Sciatic nerve (tissue), 2 donors: Measurements from ENCODE around the gene TGM3. TPM values are rescaled to one million over a fixed set of nuclear protein-coding genes. Genes with fewer than 3 reads are reported as not detected.

ENCODE experiments used
- ATAC-seq: fragments of 200-7000 bp; cut with Tn5 transposase; one replicate; pipeline ENCODE4 v1.9.1; 2020; ENCODE audit warnings: mild to moderate bottlenecking, moderate library complexity
- DNase-seq: peaks from one replicate; pipeline ENCODE4 v3.0.0-alpha.2; 2020; ENCODE audit warnings: low spot score
- intact Hi-C: fragments of 100-400 bp; cut with DNase I; formaldehyde crosslinking; loops from one replicate; pipeline ENCODE4 v1.14.2; 2022
- total RNA-seq: library from RNA; stranded (reverse); fragmentation: NEBNext Ultra II Directional; extraction: Animal tissue kit (Norgen Biotek cat#: 25700); gene quantifications from one replicate; pipeline ENCODE4 v1.2.1, GENCODE V29; 2021
- donor health status: DM: no; HTN: no; CAD: no.
- donor health status: DM: no; HTN: no; CAD: no.

The TGM3 gene
- total RNA-seq, 1 donor from 2014 or later = not detected

DNA sequence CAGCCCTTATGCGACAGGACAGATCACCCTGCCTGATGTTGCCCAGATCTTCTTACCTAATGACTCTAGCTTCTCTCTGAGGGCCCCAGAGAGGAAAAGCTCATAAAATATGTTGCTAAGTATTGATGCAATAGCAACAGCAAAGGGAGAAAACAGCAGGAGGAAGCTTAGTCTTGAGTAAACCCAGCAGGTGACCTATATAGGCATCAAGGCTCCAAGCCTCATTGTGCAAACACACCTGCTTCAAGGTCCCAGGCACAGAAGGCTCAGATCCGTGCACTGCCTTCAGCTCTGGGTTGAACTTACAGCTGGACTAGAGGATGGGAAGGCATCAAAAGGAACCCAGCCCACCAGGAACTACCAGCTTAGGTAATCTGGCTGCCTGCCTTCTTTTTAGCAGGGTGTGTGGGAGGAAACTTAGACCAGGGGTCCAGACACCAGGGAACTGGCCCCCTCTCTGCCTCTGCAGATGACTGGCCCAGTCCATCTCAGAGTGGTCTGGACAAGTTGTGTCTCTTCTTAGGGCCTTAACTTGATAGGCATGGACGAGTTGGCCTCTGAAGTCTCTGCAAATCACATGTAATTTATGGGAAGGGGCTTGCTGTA, 34.4 kb downstream of the TGM3 start:
- ATAC-seq (no peak), DNase-seq (no peak)
- intact Hi-C loops = no loop called here

DNA sequence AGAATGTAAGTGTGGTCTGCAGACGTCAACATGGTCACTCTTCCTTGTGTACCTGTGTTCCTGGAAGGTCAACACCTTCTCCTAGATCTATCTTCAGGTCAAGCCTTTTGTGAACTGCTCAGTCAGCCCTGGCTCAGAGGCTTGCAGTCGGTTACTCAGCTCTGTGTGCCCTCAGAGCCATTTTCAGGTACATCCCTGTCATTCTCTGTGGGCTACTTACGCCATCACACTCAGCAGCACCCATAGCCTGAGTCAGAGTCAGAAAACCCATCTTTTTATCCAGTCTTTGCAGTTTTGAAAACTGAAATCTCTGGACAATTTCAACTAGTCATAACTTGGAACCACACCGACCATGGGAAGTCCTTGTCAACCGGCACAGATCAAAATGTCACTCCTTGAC, 35.3 kb downstream of the TGM3 start:
- intact Hi-C loops = no loop called here
- no peak for DNase-seq
- no peak for ATAC-seq

DNA sequence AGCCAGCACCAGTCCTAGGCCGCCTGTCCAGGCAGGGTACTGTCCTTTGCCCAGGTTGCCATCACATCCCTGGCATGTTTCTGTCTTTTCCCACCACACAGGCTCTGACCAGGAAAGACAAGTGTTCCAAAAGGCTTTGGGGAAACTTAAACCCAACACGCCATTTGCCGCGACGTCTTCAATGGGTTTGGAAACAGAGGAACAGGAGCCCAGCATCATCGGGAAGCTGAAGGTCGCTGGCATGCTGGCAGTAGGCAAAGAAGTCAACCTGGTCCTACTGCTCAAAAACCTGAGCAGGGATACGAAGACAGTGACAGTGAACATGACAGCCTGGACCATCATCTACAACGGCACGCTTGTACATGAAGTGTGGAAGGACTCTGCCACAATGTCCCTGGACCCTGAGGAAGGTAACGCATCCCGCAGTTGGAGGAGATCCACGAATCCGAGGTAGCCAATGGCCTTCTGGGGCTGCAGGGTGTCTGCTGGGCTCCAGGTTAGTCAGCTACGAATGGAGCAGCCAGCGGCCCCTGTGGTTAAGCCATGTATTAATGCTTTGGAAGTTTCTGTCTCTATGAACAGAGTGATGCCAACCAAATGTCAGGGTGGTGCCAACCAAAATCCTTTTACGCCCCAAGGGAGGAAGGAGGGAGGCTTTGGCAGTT, 36.2 kb downstream of the TGM3 start:
- ATAC-seq (no peak), DNase-seq (no peak)

DNA sequence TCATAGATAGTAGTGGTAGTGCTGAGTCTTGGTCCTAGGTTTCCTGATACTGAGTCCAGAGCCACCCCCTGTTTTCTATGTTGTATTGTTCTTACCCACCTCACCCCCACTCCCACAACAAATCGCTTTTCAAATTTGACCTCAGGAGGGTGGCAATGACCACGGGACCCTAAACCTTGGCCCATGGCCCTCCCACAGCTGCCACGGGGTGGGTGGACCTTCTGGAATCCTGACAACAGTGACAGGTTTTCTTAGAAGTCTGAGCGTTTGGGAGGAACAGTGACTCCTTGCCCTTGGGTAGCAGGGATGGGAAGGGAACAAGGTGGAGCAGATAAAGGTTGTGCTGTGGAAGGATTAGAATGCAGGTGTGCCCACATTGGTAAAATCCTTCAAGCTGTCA, 36.9 kb downstream of the TGM3 start:
- intact Hi-C loops = no loop called here
- DNase-seq (no peak), ATAC-seq (no peak)

More for the DNA sequence above, 36.2 kb downstream of the TGM3 start:
- intact Hi-C loops = no loop called here

DNA sequence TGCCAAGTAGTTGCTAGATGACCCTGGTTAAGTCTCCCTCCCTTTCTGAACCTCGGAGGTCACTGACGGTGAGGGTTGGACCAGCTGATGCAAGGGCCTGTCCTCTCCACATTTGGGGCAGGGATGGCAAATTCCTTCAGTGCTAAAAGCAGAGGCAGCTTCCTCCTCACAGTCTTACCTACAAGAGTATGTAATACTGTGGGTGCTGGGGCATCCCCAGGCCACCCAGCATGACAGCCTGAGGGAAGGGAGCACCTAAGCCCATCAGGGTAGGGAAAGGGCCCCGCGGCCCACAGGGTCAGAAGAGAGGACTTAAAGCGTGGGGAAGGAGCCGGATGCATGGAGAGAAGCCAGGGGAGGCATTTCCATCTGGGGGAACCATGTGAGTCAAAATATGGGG, 38.0 kb downstream of the TGM3 start:
- intact Hi-C loops = no loop called here
- DNase-seq = no peak
- no peak for ATAC-seq

DNA sequence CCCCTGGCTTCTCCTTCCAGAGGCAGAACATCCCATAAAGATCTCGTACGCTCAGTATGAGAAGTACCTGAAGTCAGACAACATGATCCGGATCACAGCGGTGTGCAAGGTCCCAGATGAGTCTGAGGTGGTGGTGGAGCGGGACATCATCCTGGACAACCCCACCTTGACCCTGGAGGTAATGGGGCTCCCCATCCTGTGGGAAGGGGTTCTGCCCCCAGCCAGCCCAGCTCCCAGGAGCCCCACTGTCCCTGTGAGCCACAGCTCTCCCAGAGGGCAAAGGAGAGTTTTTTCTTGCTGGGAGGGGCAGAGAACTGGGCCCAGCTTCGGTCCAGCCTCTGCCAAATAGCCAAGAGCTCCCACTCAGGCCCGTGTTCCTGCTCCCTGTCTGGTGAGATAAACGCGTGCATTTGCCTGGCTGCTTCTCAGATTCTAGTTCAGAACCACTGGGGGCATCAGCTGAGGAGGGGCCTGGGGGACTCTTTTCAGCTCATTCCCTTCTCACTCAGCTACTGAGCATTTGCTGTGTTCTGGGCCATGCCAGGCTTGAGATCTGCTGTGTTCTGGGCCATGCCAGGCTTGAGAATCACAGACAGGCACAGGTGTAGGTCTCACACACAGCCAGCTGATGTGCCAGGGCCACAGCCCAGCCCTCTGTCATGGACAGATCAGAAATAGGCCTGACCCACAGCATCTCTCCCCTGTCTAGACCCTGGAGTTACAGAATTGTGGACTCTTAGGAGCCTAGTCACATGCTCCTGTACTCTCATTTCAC, 39.5 kb downstream of the TGM3 start:
- ATAC-seq = no peak
- intact Hi-C loops = no loop called here
- no peak for DNase-seq

DNA sequence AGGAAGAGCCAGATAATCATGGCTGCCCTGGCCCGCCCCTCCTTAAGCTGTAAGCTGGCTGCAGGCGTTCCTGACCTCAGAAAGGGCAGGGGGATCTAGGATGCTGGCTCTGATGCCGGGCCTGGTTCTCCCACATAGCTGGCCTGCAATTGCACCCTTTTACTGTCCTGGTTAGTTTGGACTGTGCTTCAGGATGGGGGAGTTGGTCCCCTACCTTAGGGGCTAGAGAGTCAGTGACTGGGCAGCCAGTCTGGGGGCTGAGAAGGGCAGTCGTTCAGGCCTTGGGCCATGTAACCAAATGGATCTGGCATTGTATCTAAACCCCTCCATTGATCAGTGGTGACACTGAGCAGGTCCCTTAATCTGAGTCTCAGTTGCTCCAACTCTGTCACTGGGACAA, 40.7 kb downstream of the TGM3 start:
- ATAC-seq (no peak), DNase-seq (no peak)
- intact Hi-C loops = no loop called here

DNA sequence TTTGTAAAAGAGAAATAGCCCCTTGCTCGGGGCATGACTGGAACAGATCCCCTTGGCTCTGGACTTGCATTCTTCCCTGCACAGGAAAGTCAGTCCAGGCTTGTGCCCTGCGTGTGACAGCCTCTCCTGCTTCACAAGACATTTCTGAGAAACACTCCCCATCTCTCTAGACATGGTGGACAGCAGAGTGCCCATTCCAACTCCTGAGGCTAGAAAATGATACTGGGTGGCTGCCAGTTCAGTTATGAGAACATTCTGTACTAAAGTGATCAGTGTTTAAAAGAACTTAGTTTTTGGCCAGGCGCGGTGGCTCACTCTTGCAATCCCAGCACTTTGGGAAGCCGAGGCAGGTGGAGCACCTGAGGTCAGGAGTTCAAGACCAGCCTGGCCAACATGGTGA, 41.3 kb downstream of the TGM3 start:
- DNase-seq (no peak), ATAC-seq (no peak)
- intact Hi-C loops = no loop called here

DNA sequence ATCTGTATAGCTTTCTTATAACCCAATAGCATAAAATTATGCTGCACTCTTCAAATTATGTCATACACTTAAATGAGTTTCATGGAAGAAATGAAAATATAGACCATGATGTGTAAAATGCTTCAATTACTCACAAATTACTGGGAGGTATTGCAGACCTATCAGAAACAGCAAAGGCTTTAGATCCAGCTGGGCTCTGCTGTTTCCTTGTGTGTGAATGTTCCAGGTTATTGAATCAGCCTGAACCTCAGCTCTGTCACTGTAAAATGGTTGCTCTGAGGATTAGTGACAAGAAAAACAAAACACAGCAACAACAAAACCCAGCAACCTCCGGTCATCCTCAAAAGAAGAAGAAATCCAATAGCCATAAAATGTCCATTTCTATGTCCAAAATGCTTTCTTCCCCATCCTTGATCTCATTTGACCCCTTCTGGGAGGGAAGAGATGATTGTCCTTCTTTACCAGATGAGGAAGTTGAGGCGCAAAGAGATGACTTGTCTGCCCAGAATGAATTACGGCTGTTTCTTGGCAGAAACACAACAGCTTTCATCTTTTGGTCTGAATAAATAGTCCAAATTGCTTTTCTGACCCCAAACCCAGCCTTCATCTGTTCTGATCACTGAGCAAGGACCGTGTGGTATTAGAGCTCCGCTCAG, 42.7 kb downstream of the TGM3 start:
- ATAC-seq (no peak), DNase-seq (no peak)
- intact Hi-C loops = no loop called here

DNA sequence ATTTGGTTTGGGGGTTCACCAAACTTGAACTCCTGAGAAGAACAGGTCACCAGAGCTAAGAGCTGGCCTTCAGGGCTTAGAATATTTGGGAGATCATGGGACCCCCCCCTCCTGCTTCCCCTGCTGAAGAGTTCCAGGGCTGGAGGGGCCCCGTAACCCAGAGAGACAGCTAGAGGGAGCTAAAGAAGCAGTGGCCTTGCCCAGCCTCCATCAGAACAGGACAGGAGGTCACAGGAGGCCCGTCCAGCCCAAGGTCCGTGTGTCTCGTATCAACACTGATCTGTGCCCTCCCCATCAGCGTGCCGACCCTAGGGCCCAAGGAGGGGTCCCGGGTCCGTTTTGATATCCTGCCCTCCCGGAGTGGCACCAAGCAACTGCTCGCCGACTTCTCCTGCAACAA, 44.3 kb downstream of the TGM3 start:
- DNase-seq (no peak), ATAC-seq (no peak)
- intact Hi-C loops = no loop called here

DNA sequence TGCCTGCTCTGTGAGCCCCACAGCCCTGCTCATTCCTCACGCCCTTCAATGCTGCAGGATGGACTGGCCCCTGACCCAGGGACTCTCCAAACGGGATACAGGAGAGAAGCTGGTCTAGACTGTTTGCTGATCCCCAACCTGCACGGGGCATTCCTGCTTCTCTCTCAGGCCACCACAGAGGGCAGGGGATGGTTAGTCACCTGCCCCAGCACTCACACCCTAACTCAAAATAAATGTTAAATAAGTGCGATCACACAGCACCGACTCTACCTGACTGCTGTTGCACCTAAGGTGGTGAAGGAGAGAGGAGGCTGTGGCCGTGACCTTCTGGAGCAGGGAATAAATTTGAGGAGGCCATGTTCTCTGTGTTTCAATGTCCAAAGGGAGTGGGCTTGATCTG, 45.0 kb downstream of the TGM3 start:
- intact Hi-C loops = no loop called here
- ATAC-seq (no peak), DNase-seq (no peak)

DNA sequence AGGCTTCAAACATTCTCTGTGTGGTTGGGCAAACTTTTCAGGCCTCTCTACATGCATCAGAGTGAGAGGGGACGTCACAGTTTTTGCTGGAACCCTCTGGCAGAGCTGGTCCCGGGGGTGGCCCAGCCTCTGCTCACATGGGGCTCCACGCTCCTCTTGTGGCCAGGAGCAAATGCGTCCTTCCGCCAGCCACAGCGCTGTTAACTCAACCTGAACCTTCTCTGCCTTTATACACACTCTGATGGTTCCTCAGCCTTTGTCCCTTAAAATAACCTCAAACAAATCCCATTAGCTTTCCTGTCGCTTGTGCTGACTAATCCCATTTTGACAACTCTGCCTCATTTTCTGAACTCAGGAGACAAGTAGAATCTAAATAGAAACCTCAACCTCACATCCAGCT, 45.5 kb downstream of the TGM3 start:
- no peak for DNase-seq
- intact Hi-C loops = no loop called here
- ATAC-seq = no peak

DNA sequence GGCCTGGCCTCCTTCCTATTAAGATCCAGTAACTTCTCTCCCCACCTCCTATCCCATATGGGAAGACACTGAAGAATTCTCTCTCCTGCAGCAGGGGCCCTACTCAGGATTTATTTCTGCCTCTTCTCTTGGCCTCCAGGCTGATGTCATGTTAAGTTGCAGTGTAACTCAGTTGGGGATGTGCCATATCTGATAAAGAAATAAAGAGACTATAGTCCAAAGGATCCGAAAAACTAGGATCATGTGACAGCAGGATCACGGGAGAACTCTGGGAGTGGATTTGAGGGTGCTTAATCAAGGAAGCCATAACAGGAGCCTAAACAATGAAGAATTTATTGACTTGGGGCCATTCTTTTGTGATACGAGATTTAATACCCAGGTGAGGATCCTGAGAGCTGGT, 46.4 kb downstream of the TGM3 start:
- DNase-seq = no peak
- ATAC-seq = no peak

DNA sequence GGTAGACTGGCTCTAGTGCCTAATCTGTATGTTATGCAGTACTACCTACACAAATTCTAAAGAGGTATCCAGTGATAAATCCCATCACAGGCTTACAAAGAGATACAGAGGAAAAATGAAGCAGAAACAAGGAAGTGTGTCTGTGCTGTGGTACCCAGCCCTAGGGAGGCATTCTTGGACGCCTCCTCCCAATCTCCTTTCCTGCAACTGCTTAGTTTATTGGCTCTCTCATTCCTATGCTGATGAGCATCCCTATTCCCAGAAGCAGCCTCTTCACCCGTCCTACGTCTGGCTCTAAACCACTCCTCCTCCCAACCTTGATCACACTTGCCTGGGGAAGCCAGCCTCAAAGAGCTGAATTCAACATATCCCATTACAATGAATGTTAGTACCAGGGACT, 50.4 kb downstream of the TGM3 start:
- intact Hi-C loops = no loop called here
- DNase-seq (no peak), ATAC-seq (no peak)

More for the DNA sequence above, 46.4 kb downstream of the TGM3 start:
- intact Hi-C loops = no loop called here

DNA sequence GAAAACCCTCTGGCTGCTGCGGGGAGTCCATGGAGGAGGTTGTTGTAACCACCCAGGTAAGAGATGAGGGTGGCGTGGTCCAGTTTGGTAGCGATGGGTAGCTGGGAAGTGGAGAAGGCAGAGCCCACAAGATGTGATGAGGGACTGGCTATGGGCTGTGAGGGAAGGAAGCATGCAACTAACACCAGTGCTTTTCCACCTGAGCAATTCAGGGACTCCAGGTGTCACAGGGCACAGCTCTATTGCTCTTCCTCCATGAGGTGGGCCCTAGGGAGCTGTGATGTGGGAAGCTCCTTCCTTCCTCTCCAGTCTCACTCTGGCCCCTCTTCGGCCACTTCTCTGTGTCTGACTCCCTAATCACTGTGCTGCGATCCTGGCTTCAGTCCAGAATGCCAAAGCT, 52.5 kb downstream of the TGM3 start:
- intact Hi-C loops = no loop called here
- DNase-seq (no peak), ATAC-seq (no peak)

DNA sequence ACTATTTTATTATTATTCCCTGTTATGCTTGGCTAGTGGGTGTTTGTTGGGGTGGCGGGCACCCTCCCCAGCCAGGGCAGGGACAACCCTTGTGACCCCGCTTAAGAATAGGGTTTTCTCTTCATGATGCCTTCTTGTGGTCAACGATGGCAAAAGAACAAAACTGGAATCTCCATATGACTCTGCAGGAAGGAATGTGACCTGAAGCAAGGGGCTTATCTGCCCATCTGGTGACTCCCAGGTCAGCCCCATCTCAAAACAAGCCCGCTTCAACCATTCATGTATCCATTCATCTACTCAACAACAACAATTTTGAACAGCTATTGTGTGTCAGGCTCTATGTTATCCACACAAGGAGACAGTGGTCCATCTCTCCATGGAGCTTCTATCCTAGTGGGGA, 54.0 kb downstream of the TGM3 start:
- ATAC-seq (no peak), DNase-seq (no peak)
- intact Hi-C loops = no loop called here

DNA sequence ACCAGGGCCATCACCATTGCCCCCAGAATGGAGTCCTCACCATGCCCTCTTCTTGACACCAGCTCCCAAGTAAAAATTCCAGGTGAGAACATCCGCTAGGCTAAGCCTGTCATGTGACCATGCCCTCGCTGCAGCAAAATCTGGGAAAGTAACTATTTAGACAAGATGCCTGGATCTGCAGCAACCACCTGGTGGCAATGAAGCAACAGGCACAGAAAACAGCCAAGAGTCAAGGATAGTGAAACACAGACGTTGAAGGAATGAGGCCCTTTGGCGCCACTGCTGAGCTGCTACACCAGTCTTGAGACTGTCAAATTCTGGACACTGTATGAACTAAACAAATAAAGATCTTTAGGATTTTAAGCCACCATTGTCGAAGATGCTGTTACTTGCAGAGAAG, 54.8 kb downstream of the TGM3 start:
- DNase-seq = no peak
- no peak for ATAC-seq
- intact Hi-C loops = no loop called here

DNA sequence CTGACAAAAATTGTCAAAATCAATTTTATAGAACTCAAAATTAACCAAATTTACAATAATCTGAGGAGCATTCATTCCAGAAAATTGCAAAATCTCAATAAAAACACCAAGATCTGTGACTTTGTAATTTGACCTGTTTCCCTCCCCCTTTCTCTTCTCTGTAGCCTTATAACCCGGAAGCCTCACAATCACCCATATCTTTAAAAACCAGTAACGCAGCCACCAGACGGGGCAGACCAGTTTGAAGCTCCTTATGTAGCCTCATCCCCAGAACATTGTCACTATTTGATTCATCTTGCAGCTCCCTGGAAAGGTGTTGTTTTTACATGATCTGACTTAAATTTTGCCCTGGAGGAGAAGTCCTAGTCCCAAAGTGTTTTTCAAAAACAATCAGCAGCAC, 57.4 kb downstream of the TGM3 start:
- intact Hi-C loops = no loop called here
- DNase-seq (no peak), ATAC-seq (no peak)

DNA sequence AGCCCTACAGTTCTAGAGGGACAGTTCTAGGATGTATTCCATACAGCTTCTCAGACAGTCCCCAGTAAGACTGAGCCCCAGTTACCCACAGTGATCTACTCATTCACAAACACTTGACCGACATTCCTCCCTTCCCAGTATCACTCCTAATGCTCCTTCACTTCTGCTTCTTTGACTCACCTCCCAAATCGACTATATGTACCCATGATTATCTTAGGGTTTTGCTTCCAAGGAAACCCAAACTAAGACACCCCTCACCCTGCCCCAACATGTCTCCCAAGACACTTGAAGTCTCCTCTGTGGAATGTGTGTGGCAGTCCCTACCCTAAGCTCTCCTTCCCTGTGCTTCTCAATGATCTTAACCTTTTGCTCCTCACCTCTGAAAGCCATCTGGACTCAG, 61.3 kb downstream of the TGM3 start:
- no peak for DNase-seq
- no peak for ATAC-seq
- intact Hi-C loops = no loop called here

DNA sequence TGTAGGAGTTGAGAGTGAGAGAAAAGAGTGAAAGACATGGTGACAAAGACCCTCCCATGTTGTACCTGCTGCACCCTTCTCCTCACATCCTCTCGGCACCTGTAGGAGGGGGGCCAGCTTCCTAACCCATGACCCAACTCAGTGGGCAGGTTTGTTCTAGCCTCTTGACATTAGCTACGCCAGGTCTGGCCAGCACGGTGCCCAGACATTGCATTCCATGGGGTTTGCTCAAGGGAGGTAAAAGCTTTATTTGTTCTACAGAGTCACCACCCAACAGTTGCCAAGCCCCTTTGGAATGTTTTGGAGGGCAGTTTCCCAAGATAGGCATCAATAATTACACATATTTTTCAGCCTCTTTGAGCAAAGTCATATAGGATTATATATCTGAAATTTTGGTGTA, 62.2 kb downstream of the TGM3 start:
- ATAC-seq (no peak), DNase-seq (no peak)
- intact Hi-C loops = no loop called here
